H9 (cell line): ENCODE measurements around the gene CFAP161. TPM values are rescaled to one million over a fixed set of nuclear protein-coding genes. Genes with fewer than 3 reads are reported as not detected.

Source experiments
- DNase-seq: peaks from one replicate; pipeline ENCODE4 v3.0.0-alpha.2; 2017
- H2AFZ ChIP-seq: one replicate; pipeline ENCODE4 v1.6.1; 2013; ENCODE audit warnings: mild to moderate bottlenecking, low read length, control low read depth, moderate library complexity
- H2AK5ac ChIP-seq: 2 replicates; pipeline ENCODE4 v1.6.1; 2013; ENCODE audit warnings: low read length, control low read depth, mixed read lengths; ENCODE audit not compliant: insufficient read length
- H2BK120ac ChIP-seq: one replicate; pipeline ENCODE4 v1.6.1; 2013; ENCODE audit warnings: low read depth, mild to moderate bottlenecking, low read length, control low read depth, inconsistent platforms; ENCODE audit not compliant: poor library complexity, severe bottlenecking
- H2BK12ac ChIP-seq: 2 replicates; pipeline ENCODE4 v1.6.1; 2013; ENCODE audit warnings: low read length, control low read depth, mixed read lengths, low read depth; ENCODE audit not compliant: insufficient read length
- H2BK15ac ChIP-seq: 2 replicates; pipeline ENCODE4 v1.6.1; 2013; ENCODE audit warnings: low read depth, low read length, control low read depth
- H2BK20ac ChIP-seq: one replicate; pipeline ENCODE4 v1.6.1; 2013; ENCODE audit warnings: low read depth, mild to moderate bottlenecking, low read length, control low read depth, inconsistent platforms; ENCODE audit not compliant: poor library complexity, severe bottlenecking
- H2BK5ac ChIP-seq: 2 replicates; pipeline ENCODE4 v1.6.1; 2013; ENCODE audit warnings: low read length, control low read depth, mixed read lengths; ENCODE audit not compliant: insufficient read length
- H3K14ac ChIP-seq: 2 replicates; pipeline ENCODE4 v1.6.1; 2013; ENCODE audit warnings: low read length, control low read depth; ENCODE audit not compliant: insufficient read depth
- H3K18ac ChIP-seq: 2 replicates; pipeline ENCODE4 v1.6.1; 2013; ENCODE audit warnings: low read depth, mild to moderate bottlenecking, mixed read lengths, low read length, control low read depth; ENCODE audit not compliant: insufficient read length
- H3K23ac ChIP-seq: 2 replicates; pipeline ENCODE4 v1.6.1; 2013; ENCODE audit warnings: low read length, control low read depth, mixed read lengths, low read depth; ENCODE audit not compliant: insufficient read length
- H3K23me2 ChIP-seq: 2 replicates; pipeline ENCODE4 v1.6.1; 2013; ENCODE audit warnings: low read depth, mild to moderate bottlenecking, mixed read lengths, low read length, control low read depth; ENCODE audit not compliant: insufficient read length, poor library complexity, severe bottlenecking
- H3K27ac ChIP-seq: 2 replicates; pipeline ENCODE4 v1.5.1; 2013; ENCODE audit warnings: low read length, control low read depth, mixed read lengths, low read depth; ENCODE audit not compliant: insufficient read length
- H3K27me3 ChIP-seq: 2 replicates; pipeline ENCODE4 v1.6.1; 2013; ENCODE audit warnings: low read length, control low read depth, inconsistent platforms; ENCODE audit not compliant: insufficient read depth
- H3K4ac ChIP-seq: 2 replicates; pipeline ENCODE4 v1.6.1; 2013; ENCODE audit warnings: low read depth, mild to moderate bottlenecking, control low read depth, inconsistent platforms, low read length, moderate library complexity
- H3K4me1 ChIP-seq: 2 replicates; pipeline ENCODE4 v1.6.1; 2013; ENCODE audit warnings: low read length, control low read depth, inconsistent platforms; ENCODE audit not compliant: insufficient read depth
- H3K4me2 ChIP-seq: 2 replicates; pipeline ENCODE4 v1.6.1; 2013; ENCODE audit warnings: low read length, control low read depth, mixed read lengths; ENCODE audit not compliant: insufficient read length, insufficient read depth
- H3K56ac ChIP-seq: 2 replicates; pipeline ENCODE4 v1.6.1; 2013; ENCODE audit warnings: low read depth, mild to moderate bottlenecking, mixed read lengths, low read length, control low read depth; ENCODE audit not compliant: insufficient read length
- H3K79me1 ChIP-seq: 2 replicates; pipeline ENCODE4 v1.6.1; 2013; ENCODE audit warnings: low read depth, mild to moderate bottlenecking, moderate library complexity, low read length, control low read depth, inconsistent platforms; ENCODE audit not compliant: insufficient read depth, poor library complexity, severe bottlenecking
- H3K79me2 ChIP-seq: 2 replicates; pipeline ENCODE4 v1.6.1; 2013; ENCODE audit warnings: low read length, control low read depth, inconsistent platforms; ENCODE audit not compliant: insufficient read depth
- H3K9ac ChIP-seq: 2 replicates; pipeline ENCODE4 v1.6.1; 2013; ENCODE audit warnings: low read length, control low read depth, mixed read lengths; ENCODE audit not compliant: insufficient read length; ENCODE audit errors: extremely low read depth
- H3K9me3 ChIP-seq: one replicate; pipeline ENCODE4 v1.6.1; 2013; ENCODE audit warnings: low read depth, low read length, inconsistent platforms; ENCODE audit not compliant: control insufficient read depth
- H3T11ph ChIP-seq: one replicate; pipeline ENCODE4 v1.6.1; 2013; ENCODE audit warnings: mild to moderate bottlenecking, low read length, control low read depth, inconsistent platforms
- H4K20me1 ChIP-seq: one replicate; pipeline ENCODE4 v1.6.1; 2013; ENCODE audit not compliant: control insufficient read depth, insufficient read length, insufficient read depth
- H4K5ac ChIP-seq: 2 replicates; pipeline ENCODE4 v1.6.1; 2013; ENCODE audit warnings: low read depth, mild to moderate bottlenecking, mixed read lengths, low read length, control low read depth; ENCODE audit not compliant: insufficient read length
- H4K8ac ChIP-seq: replicated peaks from 2 replicates; pipeline ENCODE4 v1.6.1; 2013; ENCODE audit warnings: low read length, control low read depth, mixed read lengths, low read depth; ENCODE audit not compliant: insufficient read length
- H4K91ac ChIP-seq: 2 replicates; pipeline ENCODE4 v1.6.1; 2013; ENCODE audit warnings: low read depth, mild to moderate bottlenecking, moderate library complexity, mixed read lengths, low read length, control low read depth; ENCODE audit not compliant: insufficient read length
- H3K27ac Mint-ChIP-seq, 3 experiments: 2 replicates in 2 of 3; 3 replicates in 1 of 3; pipeline ENCODE4 v1.8.0; 2020 to 2021; ENCODE audit warnings: mixed read lengths in 3 of 3, mild to moderate bottlenecking in 1 of 3, moderate library complexity in 1 of 3
- H3K27me3 Mint-ChIP-seq: 2 replicates; pipeline ENCODE4 v1.8.0; 2021; ENCODE audit warnings: low read depth, mild to moderate bottlenecking, moderate library complexity, mixed read lengths
- H3K36me3 Mint-ChIP-seq, 3 experiments: 2 replicates in 2 of 3; 3 replicates in 1 of 3; pipeline ENCODE4 v1.8.0; 2020 to 2021; ENCODE audit warnings: low read depth in 3 of 3, mixed read lengths in 3 of 3; ENCODE audit not compliant: insufficient read depth in 1 of 3
- H3K4me1 Mint-ChIP-seq, 2 experiments: 2 replicates each; pipeline ENCODE4 v1.8.0; 2020; ENCODE audit warnings: mixed read lengths in 2 of 2
- H3K4me3 Mint-ChIP-seq, 2 experiments: 2 replicates in 1 of 2; 3 replicates in 1 of 2; pipeline ENCODE4 v1.8.0; 2020 to 2021; ENCODE audit warnings: mild to moderate bottlenecking in 2 of 2, mixed read lengths in 2 of 2, moderate library complexity in 1 of 2
- H3K9me3 Mint-ChIP-seq, 2 experiments: 2 replicates in 1 of 2; 3 replicates in 1 of 2; pipeline ENCODE4 v1.8.0; 2020; ENCODE audit warnings: mild to moderate bottlenecking in 2 of 2, mixed read lengths in 2 of 2, moderate library complexity in 1 of 2
- WGBS: extraction: QIAGEN DNeasy Blood & Tissue Kit; methylation state at CpG from one replicate; pipeline ENCODE4 v1.1.7; 2013; ENCODE audit warnings: missing lambda C conversion rate, low lambda C conversion rate, mixed read lengths; ENCODE audit not compliant: insufficient read length; ENCODE audit errors: extremely low coverage; 5-methylcytosine and 5-hydroxymethylcytosine counted together
- total RNA-seq: library from RNA; stranded (reverse); gene quantifications from 2 replicates; pipeline ENCODE4 v1.2.1, GENCODE V29; 2021
- TF ChIP-seq, protein P1 (sequence below): fragments of 200-600 bp; sonication (generic); conservative IDR thresholded peaks from 3 replicates; pipeline ENCODE4 v1.8.0; 2021; ENCODE audit warnings: antibody characterized with exemption, mild to moderate bottlenecking

Gene CFAP161
- total RNA-seq, 1 experiment from 2014 or later, result 0.24 TPM

DNA sequence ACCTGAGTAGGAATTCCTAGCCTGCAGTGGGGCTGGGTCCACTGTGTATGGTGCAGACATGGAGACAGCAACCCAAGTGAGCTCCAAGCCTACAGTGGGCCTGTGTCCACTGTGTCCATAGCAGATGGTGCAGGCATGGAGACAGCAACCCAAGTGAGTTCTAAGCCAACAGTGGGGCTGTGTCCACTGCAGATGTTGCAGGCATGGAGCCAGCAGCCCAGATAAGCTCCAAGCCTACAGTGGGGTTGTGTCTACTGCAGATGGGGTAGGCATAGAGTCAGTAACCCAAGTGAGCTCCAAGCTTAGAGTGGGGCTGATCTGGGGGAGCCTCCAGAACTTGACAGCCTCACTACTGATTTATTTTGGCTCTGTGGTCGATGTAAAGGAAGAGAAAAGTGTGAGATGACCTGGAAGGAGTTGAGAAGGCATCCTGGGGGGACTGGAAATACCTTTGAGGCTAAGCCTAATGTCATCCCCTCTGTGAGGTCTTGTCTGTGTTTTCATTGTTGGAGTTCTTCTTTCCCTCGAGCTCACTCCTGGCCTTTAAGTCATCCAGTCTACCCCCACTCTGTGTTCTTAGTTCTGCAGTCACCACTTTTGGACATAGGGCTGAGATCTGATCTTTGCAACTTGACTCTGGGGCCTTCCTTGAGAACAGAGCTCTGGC is 40.2 kb downstream of the CFAP161 start:
- Histone ChIP-seq H3K56ac (no peak overlapping the region), H3K4ac (no peak overlapping the region), H3K79me2 (no peaks in the 10 kb centered on the region), H3K18ac (no peak overlapping the region), H3K27me3 (no peaks in the 10 kb centered on the region), H3K23ac (no peak overlapping the region), H3K4me2 (no peak overlapping the region), H4K91ac (no peak overlapping the region), H2BK120ac (no peak overlapping the region), H2BK5ac (no peak overlapping the region), H4K8ac (no peak overlapping the region), H2BK20ac (no peak overlapping the region), H3K9ac (no peak overlapping the region), H3K27ac (no peak overlapping the region), H3K9me3 (no peaks in the 10 kb centered on the region), H2AFZ (no peak overlapping the region), H2BK15ac (no peak overlapping the region), H3K23me2 (no peaks in the 10 kb centered on the region), H3K79me1 (no peaks in the 10 kb centered on the region), H4K20me1 (peaks cover 2% of the 10 kb centered on the region), H3K14ac (no peak overlapping the region), H4K5ac (no peak overlapping the region), H2AK5ac (no peak overlapping the region), H2BK12ac (no peak overlapping the region), H3T11ph (no peak overlapping the region), H3K4me1 (no peaks in the 10 kb centered on the region)
- Mint-ChIP-seq H3K9me3 (no peaks in the 10 kb centered on the region), H3K36me3 (no peaks in the 10 kb centered on the region), H3K4me1 (no peaks in the 10 kb centered on the region), H3K4me3 (no peak overlapping the region), H3K27me3 (peaks cover 22% of the 10 kb centered on the region), H3K27ac (no peak overlapping the region)
- WGBS, result no CpG with 5 or more reads among the region's 2 CpGs
- DNase-seq, result no peak
- TF ChIP-seq, protein P1, sequence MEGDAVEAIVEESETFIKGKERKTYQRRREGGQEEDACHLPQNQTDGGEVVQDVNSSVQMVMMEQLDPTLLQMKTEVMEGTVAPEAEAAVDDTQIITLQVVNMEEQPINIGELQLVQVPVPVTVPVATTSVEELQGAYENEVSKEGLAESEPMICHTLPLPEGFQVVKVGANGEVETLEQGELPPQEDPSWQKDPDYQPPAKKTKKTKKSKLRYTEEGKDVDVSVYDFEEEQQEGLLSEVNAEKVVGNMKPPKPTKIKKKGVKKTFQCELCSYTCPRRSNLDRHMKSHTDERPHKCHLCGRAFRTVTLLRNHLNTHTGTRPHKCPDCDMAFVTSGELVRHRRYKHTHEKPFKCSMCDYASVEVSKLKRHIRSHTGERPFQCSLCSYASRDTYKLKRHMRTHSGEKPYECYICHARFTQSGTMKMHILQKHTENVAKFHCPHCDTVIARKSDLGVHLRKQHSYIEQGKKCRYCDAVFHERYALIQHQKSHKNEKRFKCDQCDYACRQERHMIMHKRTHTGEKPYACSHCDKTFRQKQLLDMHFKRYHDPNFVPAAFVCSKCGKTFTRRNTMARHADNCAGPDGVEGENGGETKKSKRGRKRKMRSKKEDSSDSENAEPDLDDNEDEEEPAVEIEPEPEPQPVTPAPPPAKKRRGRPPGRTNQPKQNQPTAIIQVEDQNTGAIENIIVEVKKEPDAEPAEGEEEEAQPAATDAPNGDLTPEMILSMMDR, result no peak
